ENCODE measurements around the gene PHACTR3. TPM values are rescaled to one million over a fixed set of nuclear protein-coding genes. Genes with fewer than 3 reads are reported as not detected.

The PHACTR3 gene
- total RNA-seq, 4 donors from 2014 or later, result 0.26 to 3.2 (median 0.57) TPM

- Histone ChIP-seq H3K4me3 (no peak overlapping the region), H3K9me3 (no peaks in the 10 kb centered on the region), H3K4me1 (no peaks in the 10 kb centered on the region), H3K27ac (no peak overlapping the region), H3K27me3 (no peaks in the 10 kb centered on the region), H3K36me3 (no peaks in the 10 kb centered on the region)
- no peak for DNase-seq
- intact Hi-C loops (cut with DNase I; ENCODE audit: low total_unique reads), result no loop called here
- TF ChIP-seq CTCF (IDR thresholded peaks at IDR 0.05) (no peak), POLR2A (IDR thresholded peaks at IDR 0.05) (no peak)
Observed at GRCh38 chr20:59709636-59710035, 105.3 kb downstream of the PHACTR3 start.

- no peak for DNase-seq
- Histone ChIP-seq H3K4me3 (no peak overlapping the region), H3K4me1 (no peaks in the 10 kb centered on the region), H3K36me3 (no peaks in the 10 kb centered on the region), H3K9me3 (no peaks in the 10 kb centered on the region), H3K27ac (no peak overlapping the region), H3K27me3 (no peaks in the 10 kb centered on the region)
- intact Hi-C loops (cut with DNase I; ENCODE audit: low total_unique reads), result no loop called here
- no peak for TF ChIP-seq POLR2A (IDR thresholded peaks at IDR 0.05)
- no peak for TF ChIP-seq CTCF (IDR thresholded peaks at IDR 0.05)
Observed at GRCh38 chr20:59718071-59718470, 113.7 kb downstream of the PHACTR3 start.

- H3K9me3 ChIP-seq, result no peaks in the 10 kb centered on the region
- DNase-seq, result no peak
- intact Hi-C loops (cut with DNase I; ENCODE audit: low total_unique reads), result no loop called here
- no peak overlapping the region for H3K27ac ChIP-seq
- TF ChIP-seq POLR2A (IDR thresholded peaks at IDR 0.05), result no peak
- TF ChIP-seq CTCF (IDR thresholded peaks at IDR 0.05), result no peak
- no peak overlapping the region for H3K4me3 ChIP-seq
- no peaks in the 10 kb centered on the region for H3K4me1 ChIP-seq
- H3K27me3 ChIP-seq, result no peaks in the 10 kb centered on the region
- no peaks in the 10 kb centered on the region for H3K36me3 ChIP-seq
Observed at GRCh38 chr20:59718751-59719150, 114.4 kb downstream of the PHACTR3 start.

GRCh38 chr20:59720013-59720412, 115.7 kb downstream of the PHACTR3 start:
- Histone ChIP-seq H3K4me3 (no peak overlapping the region), H3K27ac (no peak overlapping the region), H3K36me3 (no peaks in the 10 kb centered on the region), H3K4me1 (no peaks in the 10 kb centered on the region), H3K27me3 (no peaks in the 10 kb centered on the region), H3K9me3 (no peaks in the 10 kb centered on the region)
- TF ChIP-seq POLR2A (IDR thresholded peaks at IDR 0.05) (no peak), CTCF (IDR thresholded peaks at IDR 0.05) (no peak)
- no peak for DNase-seq
- intact Hi-C loops (cut with DNase I; ENCODE audit: low total_unique reads), result no loop called here

- intact Hi-C loops (cut with DNase I; ENCODE audit: low total_unique reads), result no loop called here
- H3K27ac ChIP-seq, result no peak overlapping the region
Observed at GRCh38 chr20:59721386-59721785, 117.0 kb downstream of the PHACTR3 start.

More at GRCh38 chr20:59721386-59721785, 117.0 kb downstream of the PHACTR3 start:
- DNase-seq, result no peak
- H3K27me3 ChIP-seq, result no peaks in the 10 kb centered on the region
- H3K36me3 ChIP-seq, result no peaks in the 10 kb centered on the region
- TF ChIP-seq POLR2A (IDR thresholded peaks at IDR 0.05), result no peak
- no peak for TF ChIP-seq CTCF (IDR thresholded peaks at IDR 0.05)
- no peaks in the 10 kb centered on the region for H3K4me1 ChIP-seq
- no peaks in the 10 kb centered on the region for H3K9me3 ChIP-seq
- no peak overlapping the region for H3K4me3 ChIP-seq
